H1 (cell line): ENCODE measurements around the gene XPNPEP2. TPM values are rescaled to one million over a fixed set of nuclear protein-coding genes. Genes with fewer than 3 reads are reported as not detected.

Experiments used
- CTCF ChIA-PET: fragments of 300-600 bp; sonication (Branson Sonifier 250); formaldehyde crosslinking; loops from one replicate; lab custom pipeline; 2021; ENCODE audit not compliant: partially characterized antibody; lab: Charles Lee
- POLR2A ChIA-PET: fragments of 300-600 bp; sonication (Branson Sonifier 250); formaldehyde crosslinking; loops from one replicate; lab custom pipeline; 2021; ENCODE audit warnings: inconsistent platforms; ENCODE audit not compliant: partially characterized antibody; lab: Charles Lee
- DNase-seq, 2 experiments: peaks; one replicate each; pipeline versions ENCODE4 v3.0.0 to v3.0.0-alpha.2; 2010 to 2022; ENCODE audit warnings: low spot score in 2 of 2, low read depth in 1 of 2, mixed read lengths in 1 of 2
- FAIRE-seq: peaks from 2 replicates; lab custom pipeline; 2011; peaks lifted over from hg19 to GRCh38; lab: Jason Lieb, UNC
- H2AFZ ChIP-seq: 2 replicates; pipeline ENCODE4 v1.8.1; 2012; ENCODE audit warnings: low read length, inconsistent platforms
- H2AK5ac ChIP-seq: 2 replicates; pipeline ENCODE4 v1.6.1; 2013; ENCODE audit warnings: low read depth, low read length
- H2BK120ac ChIP-seq: replicated peaks from 2 replicates; pipeline ENCODE3; 2013; ENCODE audit warnings: low read depth, low read length, inconsistent platforms
- H2BK12ac ChIP-seq: 2 replicates; pipeline ENCODE4 v1.6.1; 2013; ENCODE audit warnings: low read depth, low read length
- H2BK15ac ChIP-seq: 2 replicates; pipeline ENCODE4 v1.6.1; 2013; ENCODE audit warnings: low read length
- H2BK20ac ChIP-seq: 2 replicates; pipeline ENCODE4 v1.6.1; 2013; ENCODE audit warnings: low read length
- H2BK5ac ChIP-seq: 2 replicates; pipeline ENCODE4 v1.6.1; 2013; ENCODE audit warnings: low read depth, low read length
- H3K14ac ChIP-seq: 2 replicates; pipeline ENCODE4 v1.6.1; 2013; ENCODE audit warnings: inconsistent platforms; ENCODE audit not compliant: insufficient read length
- H3K18ac ChIP-seq: 2 replicates; pipeline ENCODE4 v1.6.1; 2013; ENCODE audit warnings: low read length; ENCODE audit errors: extremely low read depth
- H3K23ac ChIP-seq: 2 replicates; pipeline ENCODE4 v1.6.1; 2013; ENCODE audit warnings: inconsistent platforms; ENCODE audit not compliant: insufficient read length
- H3K23me2 ChIP-seq: 2 replicates; pipeline ENCODE4 v1.6.1; 2013; ENCODE audit warnings: low read depth, low read length
- H3K27ac ChIP-seq: 2 replicates; pipeline ENCODE4 v1.6.1; 2011; ENCODE audit warnings: low read depth, low read length, inconsistent platforms
- H3K27me3 ChIP-seq, 4 experiments: replicated peaks in 1 of 4; 1 replicate in 1 of 4; 2 replicates in 3 of 4; pipeline versions ENCODE4 v1.6.1 to v1.8.1; 2011 to 2013; ENCODE audit warnings: low read length in 3 of 4, mild to moderate bottlenecking in 3 of 4, inconsistent platforms in 2 of 4, mixed read lengths in 2 of 4, moderate library complexity in 1 of 4; ENCODE audit not compliant: control insufficient read depth in 3 of 4, insufficient read depth in 3 of 4; ENCODE audit errors: extremely low read depth in 1 of 4
- H3K36me3 ChIP-seq, 4 experiments: 2 replicates each; pipeline versions ENCODE4 v1.6.1 to v1.8.1; 2011 to 2013; ENCODE audit warnings: mild to moderate bottlenecking in 4 of 4, low read length in 3 of 4, moderate library complexity in 2 of 4, control low read depth in 1 of 4, inconsistent platforms in 1 of 4; ENCODE audit not compliant: insufficient read depth in 4 of 4, control insufficient read depth in 2 of 4
- H3K4ac ChIP-seq: replicated peaks from 2 replicates; pipeline ENCODE3; 2013; ENCODE audit warnings: low read length, low read depth, mixed read lengths, inconsistent platforms; ENCODE audit not compliant: insufficient read length
- H3K4me1 ChIP-seq, 4 experiments: replicated peaks in 1 of 4; 1 replicate in 1 of 4; 2 replicates in 3 of 4; pipeline versions ENCODE4 v1.6.1 to v1.8.1; 2011 to 2013; ENCODE audit warnings: low read length in 3 of 4, inconsistent platforms in 2 of 4, mixed read lengths in 1 of 4; ENCODE audit not compliant: insufficient read depth in 4 of 4, control insufficient read depth in 3 of 4
- H3K4me2 ChIP-seq, 2 experiments: 2 replicates each; pipeline versions ENCODE4 v1.6.1 to v1.8.1; 2011 to 2013; ENCODE audit warnings: low read depth in 2 of 2, low read length in 2 of 2, control low read depth in 1 of 2, inconsistent platforms in 1 of 2, mild to moderate bottlenecking in 1 of 2; ENCODE audit not compliant: insufficient read depth in 1 of 2
- H3K4me3 ChIP-seq, 4 experiments: fragments of 200-600, 300-600 bp in 1 of 4; sonication (generic), shearing (Covaris generic), sonication (Bioruptor Twin) in 1 of 4; 2 replicates each; pipeline versions ENCODE4 v1.5.1 to v1.8.1; 2011 to 2016; ENCODE audit warnings: low read length in 4 of 4, low read depth in 3 of 4, control low read depth in 2 of 4, inconsistent platforms in 2 of 4, mild to moderate bottlenecking in 2 of 4, mixed read lengths in 1 of 4, moderate library complexity in 1 of 4; ENCODE audit not compliant: insufficient read depth in 2 of 4; ENCODE audit errors: extremely low read depth in 1 of 4
- H3K56ac ChIP-seq: replicated peaks from 2 replicates; pipeline ENCODE3; 2013; ENCODE audit warnings: low read depth, mild to moderate bottlenecking, mixed read lengths, low read length, inconsistent platforms; ENCODE audit not compliant: insufficient read length
- H3K79me1 ChIP-seq: 2 replicates; pipeline ENCODE4 v1.6.1; 2013; ENCODE audit warnings: low read depth, low read length, control low read depth
- H3K79me2 ChIP-seq, 2 experiments: 2 replicates each; pipeline versions ENCODE4 v1.6.1 to v1.8.1; 2012 to 2013; ENCODE audit warnings: low read length in 2 of 2, mild to moderate bottlenecking in 2 of 2, inconsistent platforms in 1 of 2; ENCODE audit not compliant: insufficient read depth in 2 of 2, control insufficient read depth in 1 of 2
- H3K9ac ChIP-seq, 4 experiments: replicated peaks in 1 of 4; 1 replicate in 1 of 4; 2 replicates in 3 of 4; pipeline versions ENCODE4 v1.6.1 to v1.8.1; 2011 to 2013; ENCODE audit warnings: low read depth in 3 of 4, low read length in 3 of 4, control low read depth in 2 of 4, mild to moderate bottlenecking in 2 of 4, moderate library complexity in 2 of 4, inconsistent platforms in 1 of 4; ENCODE audit errors: extremely low read depth in 1 of 4
- H3K9me3 ChIP-seq, 2 experiments: 2 replicates each; pipeline versions ENCODE4 v1.6.1 to v1.8.1; 2012 to 2013; ENCODE audit warnings: mild to moderate bottlenecking in 2 of 2, moderate library complexity in 2 of 2, control low read depth in 1 of 2, inconsistent platforms in 1 of 2, low read depth in 1 of 2, low read length in 1 of 2, mixed read lengths in 1 of 2; ENCODE audit not compliant: insufficient read depth in 2 of 2
- H4K20me1 ChIP-seq, 2 experiments: replicated peaks in 1 of 2; 2 replicates each; pipeline versions ENCODE3 to v1.8.1; 2011 to 2013; ENCODE audit warnings: inconsistent platforms in 2 of 2, low read length in 2 of 2, mild to moderate bottlenecking in 1 of 2; ENCODE audit not compliant: insufficient read depth in 2 of 2, control insufficient read depth in 1 of 2
- H4K5ac ChIP-seq: 2 replicates; pipeline ENCODE4 v1.6.1; 2013; ENCODE audit warnings: low read length, low read depth, mixed read lengths, inconsistent platforms; ENCODE audit not compliant: insufficient read length
- H4K8ac ChIP-seq: 2 replicates; pipeline ENCODE4 v1.8.0; 2013; ENCODE audit warnings: mild to moderate bottlenecking, moderate library complexity, low read length, inconsistent platforms; ENCODE audit not compliant: insufficient read depth; ENCODE audit errors: extremely low read depth
- H4K91ac ChIP-seq: replicated peaks from 2 replicates; pipeline ENCODE3; 2013; ENCODE audit warnings: low read length, mixed read lengths, inconsistent platforms; ENCODE audit not compliant: insufficient read length
- CBX8 ChIP-seq: fragments of 300-800, 300-1000 bp; sonication (generic); IDR thresholded peaks from 2 replicates; pipeline ENCODE4 v1.7.1; 2016; ENCODE audit warnings: low read depth, low read length, borderline replicate concordance
- EGR1 ChIP-seq: IDR thresholded peaks from 2 replicates; pipeline ENCODE4 v1.6.1; 2011; ENCODE audit warnings: low read depth, low read length, borderline replicate concordance
- JUN ChIP-seq: IDR thresholded peaks from 2 replicates; pipeline ENCODE4 v1.6.1; 2011; ENCODE audit warnings: low read depth, mild to moderate bottlenecking, improper control_type of control experiment, low read length
- POLR2A ChIP-seq, 2 experiments: IDR thresholded peaks; 1 replicate in 1 of 2; 2 replicates in 1 of 2; pipeline ENCODE4 v1.6.1; 2011; ENCODE audit warnings: low read depth in 2 of 2, low read length in 2 of 2, mild to moderate bottlenecking in 2 of 2; ENCODE audit errors: control extremely low read depth in 1 of 2
- WGBS, 2 experiments: shearing (Covaris generic) in 1 of 2; methylation state at CpG; one replicate each; pipeline versions ENCODE4 v1.1.6 to v1.1.7; 2013 to 2015; ENCODE audit warnings: low lambda C conversion rate in 2 of 2, mixed read lengths in 2 of 2, inconsistent platforms in 1 of 2, low coverage in 1 of 2, missing lambda C conversion rate in 1 of 2; ENCODE audit not compliant: insufficient replicate concordance in 2 of 2, insufficient coverage in 1 of 2, insufficient read length in 1 of 2; ENCODE audit errors: extremely low coverage in 1 of 2, missing lambda C conversion rate in 1 of 2; 5-methylcytosine and 5-hydroxymethylcytosine counted together
- polyA plus RNA-seq, 7 experiments: library from polyadenylated mRNA; depleted of rRNA in 3 of 7; stranded (reverse) in 5 of 7; unstranded in 2 of 7; fragments of >200 nt in 5 of 7; fragments of 200-250 nt in 2 of 7; gene quantifications; 1 replicate in 5 of 7; 2 replicates in 1 of 7; 4 replicates in 1 of 7; pipeline versions ENCODE4 v1.2.1 to v1.2.3, GENCODE V29; 2011 to 2013; ENCODE audit warnings: missing spikeins in 2 of 7, mixed read lengths in 2 of 7
- total RNA-seq: library from RNA; stranded (reverse); fragmentation: NEBNext Ultra II Directional; extraction: Animal tissue kit (Norgen Biotek cat#: 25700); gene quantifications from 2 replicates; pipeline ENCODE4 v1.2.1, GENCODE V29; 2021

The XPNPEP2 gene
- total and polyA plus RNA-seq, 2 of the 8 experiments (the other 6 are each of a cell fraction or from before 2014, with no cell fraction given): 0.27 TPM; not detected in 1

DNA sequence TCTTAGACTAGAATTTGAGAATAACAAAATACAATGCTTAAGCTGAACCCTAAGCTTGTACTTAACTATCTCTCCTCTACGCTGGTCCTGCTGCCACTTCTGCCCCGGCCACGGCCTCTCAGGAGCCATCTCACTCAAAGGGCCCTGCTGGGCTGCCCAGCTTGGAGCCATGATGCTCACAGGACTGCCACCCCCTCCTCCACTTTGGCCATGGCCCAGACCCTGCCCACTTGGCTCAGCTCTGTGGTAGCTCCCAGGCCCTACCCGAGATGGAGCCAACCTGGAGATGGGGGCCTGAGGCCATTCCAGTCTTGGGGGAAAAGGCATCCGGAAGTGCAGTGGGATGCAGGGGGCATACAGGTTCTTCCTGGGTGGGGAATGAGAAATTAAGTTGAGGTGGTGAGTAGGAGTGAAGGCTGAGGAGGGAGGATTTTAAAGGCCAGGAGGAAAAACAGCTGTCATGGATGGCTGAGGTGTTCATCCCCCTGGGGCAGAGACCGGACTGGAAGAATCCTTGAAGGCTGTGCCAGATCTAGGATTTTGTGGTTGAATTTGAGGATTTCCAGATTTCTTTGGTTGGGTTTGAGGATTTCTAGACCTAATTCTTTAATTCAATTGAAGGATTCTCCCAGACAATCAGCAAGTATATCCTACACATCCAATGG lies 41.8 kb downstream of the XPNPEP2 start:
- 95% methylated on average over 5 of the region's 6 CpGs; no CpG with 5 or more reads in 1 of the 2 experiments for WGBS, 2 experiments
- Histone ChIP-seq H3K14ac (no peak overlapping the region), H2AFZ (no peak overlapping the region), H3K79me1 (no peaks in the 10 kb centered on the region), H3K27ac (no peak overlapping the region), H2BK5ac (no peak overlapping the region), H2AK5ac (no peak overlapping the region), H3K4me2 (no peak overlapping the region), H3K56ac (no peak overlapping the region), H4K8ac (no peak overlapping the region), H3K9me3 (no peaks in the 10 kb centered on the region), H4K91ac (no peak overlapping the region), H3K27me3 (no peaks in the 10 kb centered on the region), H2BK20ac (no peak overlapping the region), H2BK12ac (no peak overlapping the region), H2BK120ac (no peak overlapping the region), H3K4me3 (no peak overlapping the region), H3K79me2 (no peaks in the 10 kb centered on the region), H3K36me3 (no peaks in the 10 kb centered on the region), H3K23ac (no peak overlapping the region), H4K5ac (no peak overlapping the region), H3K9ac (no peak overlapping the region), H2BK15ac (no peak overlapping the region), H4K20me1 (no peaks in the 10 kb centered on the region), H3K4ac (no peak overlapping the region), H3K23me2 (no peaks in the 10 kb centered on the region), H3K18ac (no peak overlapping the region), H3K4me1 (peaks cover 0 to 2% (median 0%) of the 10 kb centered on the region in 4 experiments; a peak in 2 of 7 replicates)
- DNase-seq: no peak
- POLR2A ChIA-PET: no interaction called here
- FAIRE-seq: no peak
- CTCF ChIA-PET: interaction anchor here (1.2 to 2.5 kb wide), 2 partner anchors 12 to 23 kb away, joined by 3 to 6 read pairs; no protein-coding TSS in a partner anchor
- TF ChIP-seq EGR1: no peak
- no peak for TF ChIP-seq POLR2A (IDR thresholded peaks at IDR 0.05; ENCODE audit: control extremely low read depth in 1 of 2, low read depth in 2 of 2, low read length in 2 of 2)
- TF ChIP-seq CBX8: no peak
- no peak for TF ChIP-seq JUN
